ENCODE measurements around the gene KRTAP12-4. TPM values are rescaled to one million over a fixed set of nuclear protein-coding genes. Genes with fewer than 3 reads are reported as not detected.

The KRTAP12-4 gene
- total RNA-seq, 1 donor from 2014 or later, result not detected

- no peak overlapping the region for H3K4me3 Mint-ChIP-seq (ENCODE audit: unreplicated experiment)
- H3K4me1 Mint-ChIP-seq (ENCODE audit: unreplicated experiment), result no peaks in the 10 kb centered on the region
- DNase-seq (ENCODE audit: extremely low spot score, unreplicated experiment), result peak; percentile 80
- no peak overlapping the region for H3K27ac Mint-ChIP-seq (ENCODE audit: unreplicated experiment)
- H3K27me3 Mint-ChIP-seq (ENCODE audit: unreplicated experiment), result peaks cover 5% of the 10 kb centered on the region
- H3K9me3 Mint-ChIP-seq (ENCODE audit: unreplicated experiment), result peaks cover 11% of the 10 kb centered on the region
- no peak for TF ChIP-seq CTCF (IDR thresholded peaks at IDR 0.05)
- H3K36me3 Mint-ChIP-seq (ENCODE audit: unreplicated experiment), result no peaks in the 10 kb centered on the region
These were observed 543 bp downstream of the KRTAP12-4 start for GRCh38 chr21:44653656-44654575.

GRCh38 chr21:44653123-44653522 lies 1.3 kb downstream of the KRTAP12-4 start:
- Mint-ChIP-seq H3K4me3 (ENCODE audit: unreplicated experiment) (no peak overlapping the region), H3K9me3 (ENCODE audit: unreplicated experiment) (peaks cover 11% of the 10 kb centered on the region)
- TF ChIP-seq CTCF (IDR thresholded peaks at IDR 0.05), result no peak

GRCh38 chr21:44650973-44651675 lies 3.3 kb downstream of the KRTAP12-4 start:
- TF ChIP-seq CTCF (IDR thresholded peaks at IDR 0.05), result no peak
- Mint-ChIP-seq H3K27me3 (ENCODE audit: unreplicated experiment) (peaks cover 6% of the 10 kb centered on the region), H3K27ac (ENCODE audit: unreplicated experiment) (no peak overlapping the region), H3K9me3 (ENCODE audit: unreplicated experiment) (peaks cover 4% of the 10 kb centered on the region), H3K36me3 (ENCODE audit: unreplicated experiment) (no peaks in the 10 kb centered on the region), H3K4me1 (ENCODE audit: unreplicated experiment) (no peaks in the 10 kb centered on the region), H3K4me3 (ENCODE audit: unreplicated experiment) (no peak overlapping the region)
- DNase-seq (ENCODE audit: extremely low spot score, unreplicated experiment), result peak; percentile 56

More at GRCh38 chr21:44653123-44653522, 1.3 kb downstream of the KRTAP12-4 start:
- Mint-ChIP-seq H3K4me1 (ENCODE audit: unreplicated experiment) (no peaks in the 10 kb centered on the region), H3K27me3 (ENCODE audit: unreplicated experiment) (no peaks in the 10 kb centered on the region), H3K27ac (ENCODE audit: unreplicated experiment) (no peak overlapping the region), H3K36me3 (ENCODE audit: unreplicated experiment) (no peaks in the 10 kb centered on the region)
- DNase-seq (ENCODE audit: extremely low spot score, unreplicated experiment), result peak; percentile 75

- no peak overlapping the region for H3K4me3 Mint-ChIP-seq (ENCODE audit: unreplicated experiment)
- H3K27ac Mint-ChIP-seq (ENCODE audit: unreplicated experiment), result no peak overlapping the region
- peaks cover 6% of the 10 kb centered on the region for H3K27me3 Mint-ChIP-seq (ENCODE audit: unreplicated experiment)
- H3K9me3 Mint-ChIP-seq (ENCODE audit: unreplicated experiment), result no peaks in the 10 kb centered on the region
- no peaks in the 10 kb centered on the region for H3K4me1 Mint-ChIP-seq (ENCODE audit: unreplicated experiment)
- no peaks in the 10 kb centered on the region for H3K36me3 Mint-ChIP-seq (ENCODE audit: unreplicated experiment)
- peak; percentile 64 for DNase-seq (ENCODE audit: extremely low spot score, unreplicated experiment)
- TF ChIP-seq CTCF (IDR thresholded peaks at IDR 0.05), result no peak
These were observed 4.0 kb downstream of the KRTAP12-4 start for GRCh38 chr21:44650265-44650972.

All from osteocyte (in vitro differentiated cells).